ENCODE data around the gene DRC7.
"Not testable (repeated sequence)": the region's sequence is repeated elsewhere in the genome, so short reads cannot be mapped to it uniquely, and the experiment has no call there.

The DRC7 gene

GRCh38 chr16:57658878-57659674, 35.5 kb upstream of the DRC7 start:
- intact Hi-C loops (cut with DNase I): no loop called here

GRCh38 chr16:57660715-57661463, 33.7 kb upstream of the DRC7 start:
- intact Hi-C loops (cut with DNase I): loop anchor here (10.0 kb wide), 1 partner anchor 64 kb away; no protein-coding TSS in a partner anchor
- no peak for DNase-seq

More at GRCh38 chr16:57658878-57659674, 35.5 kb upstream of the DRC7 start:
- no peak for DNase-seq

GRCh38 chr16:57661510-57661909, 33.1 kb upstream of the DRC7 start:
- intact Hi-C loops (cut with DNase I): loop anchor here (10.0 kb wide), 1 partner anchor 63 kb away; no protein-coding TSS in a partner anchor
- DNase-seq: no peak

- intact Hi-C loops (cut with DNase I): loop anchor here (10.0 kb wide), 1 partner anchor 63 kb away; no protein-coding TSS in a partner anchor
- no peak for DNase-seq
Measured at GRCh38 chr16:57661936-57662906, 32.4 kb upstream of the DRC7 start.

- intact Hi-C loops (cut with DNase I): loop anchor here (10.0 kb wide), 1 partner anchor 61 kb away; no protein-coding TSS in a partner anchor
- no peak for DNase-seq
Measured at GRCh38 chr16:57663436-57663835, 31.2 kb upstream of the DRC7 start.

GRCh38 chr16:57663917-57664661, 30.5 kb upstream of the DRC7 start:
- intact Hi-C loops (cut with DNase I): loop anchor here (10.0 kb wide), 1 partner anchor 61 kb away; no protein-coding TSS in a partner anchor
- DNase-seq: no peak

- intact Hi-C loops (cut with DNase I): loop anchor here (10.0 kb wide), 1 partner anchor 60 kb away; no protein-coding TSS in a partner anchor
Measured at GRCh38 chr16:57664662-57665025, 30.0 kb upstream of the DRC7 start.

GRCh38 chr16:57665541-57665940, 29.1 kb upstream of the DRC7 start:
- intact Hi-C loops (cut with DNase I): loop anchor here (10.0 kb wide), 1 partner anchor 59 kb away; no protein-coding TSS in a partner anchor
- DNase-seq: no peak

More at GRCh38 chr16:57664662-57665025, 30.0 kb upstream of the DRC7 start:
- no peak for DNase-seq

GRCh38 chr16:57666353-57667047, 28.1 kb upstream of the DRC7 start:
- DNase-seq: peak in 1 of 10 donors; percentile 51
- intact Hi-C loops (cut with DNase I): loop anchor here (10.0 kb wide), 1 partner anchor 58 kb away; no protein-coding TSS in a partner anchor

GRCh38 chr16:57667048-57667525, 27.5 kb upstream of the DRC7 start:
- intact Hi-C loops (cut with DNase I): loop anchor here (10.0 kb wide), 1 partner anchor 58 kb away; no protein-coding TSS in a partner anchor
- DNase-seq: peak in 1 of 10 donors; percentile 66

- DNase-seq: peak in 1 of 10 donors; percentile 70
Measured at GRCh38 chr16:57667526-57668262, 26.9 kb upstream of the DRC7 start.

GRCh38 chr16:57668263-57668571, 26.4 kb upstream of the DRC7 start, which contains the start of gene ADGRG3:
TSS of gene ADGRG3 (plus strand) at chr16:57668306. CDS start at chr16:57668348, 42 bp downstream.
- intact Hi-C loops (cut with DNase I): loop anchor here (10.0 kb wide), 1 partner anchor 57 kb away; no protein-coding TSS in a partner anchor
- DNase-seq: peak in 1 of 10 donors; percentile 40

More at GRCh38 chr16:57667526-57668262, 26.9 kb upstream of the DRC7 start:
- intact Hi-C loops (cut with DNase I): loop anchor here (10.0 kb wide), 1 partner anchor 57 kb away; no protein-coding TSS in a partner anchor

- DNase-seq: peak in 2 of 10 donors; percentile 34 to 52
- intact Hi-C loops (cut with DNase I): loop anchor here (10.0 kb wide), 1 partner anchor 56 kb away; no protein-coding TSS in a partner anchor
Measured at GRCh38 chr16:57668630-57669475, 25.8 kb upstream of the DRC7 start.

GRCh38 chr16:57669476-57670162, 25.0 kb upstream of the DRC7 start:
- DNase-seq: peak in 2 of 10 donors; percentile 35 to 53
- intact Hi-C loops (cut with DNase I): loop anchor here (10.0 kb wide), 1 partner anchor 55 kb away; no protein-coding TSS in a partner anchor

- intact Hi-C loops (cut with DNase I): no loop called here
- DNase-seq: peak in 2 of 10 donors; percentile 39 to 78
Measured at GRCh38 chr16:57670196-57670595, 24.4 kb upstream of the DRC7 start.

GRCh38 chr16:57671451-57671850, 23.2 kb upstream of the DRC7 start:
- intact Hi-C loops (cut with DNase I): not testable (repeated sequence)
- DNase-seq: peak in 1 of 10 donors; percentile 71

All from posterior cingulate gyrus (tissue), 11 donors.